Activated CD8-positive, alpha-beta T cell treated with anti-CD3 and anti-CD28 coated beads for 36 hours (primary cell): Measurements from ENCODE around the gene SERPINA1. TPM values are rescaled to one million over a fixed set of nuclear protein-coding genes. Genes with fewer than 3 reads are reported as not detected.
A peak's percentile ranks its signal among the peaks of the same experiment; 100 is the strongest.

Source experiments
- ATAC-seq: fragments of 200-7000 bp; cut with Tn5 transposase; one replicate; pipeline ENCODE4 v1.10.0; 2021; ENCODE audit warnings: mild to moderate bottlenecking, moderate library complexity
- CTCF ChIA-PET: fragments of 350-600 bp; sonication (Branson Sonifier 250); formaldehyde crosslinking; loops from one replicate; lab custom pipeline; 2021; ENCODE audit warnings: antibody characterized with exemption; lab: Charles Lee
- POLR2A ChIA-PET: fragments of 350-600 bp; sonication (Branson Sonifier 250); formaldehyde crosslinking; loops from one replicate; lab custom pipeline; 2021; ENCODE audit warnings: antibody characterized with exemption; lab: Charles Lee
- DNase-seq: peaks from one replicate; pipeline ENCODE4 v3.0.0-alpha.2; 2020
- H3K27ac Mint-ChIP-seq: one replicate; pipeline ENCODE4 v1.8.0; 2021; ENCODE audit warnings: mild to moderate bottlenecking, mixed read lengths
- H3K27me3 Mint-ChIP-seq: one replicate; pipeline ENCODE4 v1.8.0; 2021; ENCODE audit warnings: mixed read lengths
- H3K36me3 Mint-ChIP-seq: one replicate; pipeline ENCODE4 v1.8.0; 2021; ENCODE audit warnings: low read depth, mixed read lengths
- H3K4me1 Mint-ChIP-seq: one replicate; pipeline ENCODE4 v1.8.0; 2021; ENCODE audit warnings: low read depth, mixed read lengths
- H3K4me3 Mint-ChIP-seq: one replicate; pipeline ENCODE4 v1.8.0; 2021; ENCODE audit warnings: mild to moderate bottlenecking, moderate library complexity, mixed read lengths
- H3K9me3 Mint-ChIP-seq: one replicate; pipeline ENCODE4 v1.8.0; 2021; ENCODE audit warnings: mixed read lengths
- CTCF ChIP-seq: fragments of 200-600 bp; IDR thresholded peaks from one replicate; pipeline ENCODE4 v1.8.0; 2022; ENCODE audit warnings: antibody characterized with exemption, mild to moderate bottlenecking
- intact Hi-C: fragments of 100-400 bp; cut with micrococcal nuclease; formaldehyde crosslinking; loops from one replicate; pipeline ENCODE4 v1.10.0; 2022
- total RNA-seq, 2 experiments: library from RNA; stranded (reverse); gene quantifications; one replicate each; pipeline ENCODE4 v1.2.3, GENCODE V29; 2021

Gene SERPINA1
- total RNA-seq, 2 experiments from 2014 or later: 1.0 to 1.9 TPM

- H3K36me3 Mint-ChIP-seq: no peaks in the 10 kb centered on the region
- no peak overlapping the region for H3K4me3 Mint-ChIP-seq
- H3K9me3 Mint-ChIP-seq: no peaks in the 10 kb centered on the region
- H3K4me1 Mint-ChIP-seq: peaks cover 18% of the 10 kb centered on the region
- H3K27me3 Mint-ChIP-seq: peaks cover 25% of the 10 kb centered on the region
- POLR2A ChIA-PET: no interaction called here
- ATAC-seq (no peak), DNase-seq (no peak)
- no peak overlapping the region for H3K27ac Mint-ChIP-seq
- intact Hi-C loops: no loop called here
- no peak for TF ChIP-seq CTCF
- CTCF ChIA-PET: no interaction called here
Measured at GRCh38 chr14:94345344-94346064, 42.9 kb downstream of the SERPINA1 start.

GRCh38 chr14:94344389-94344788 is 44.0 kb downstream of the SERPINA1 start:
- H3K4me1 Mint-ChIP-seq: peaks cover 18% of the 10 kb centered on the region
- H3K36me3 Mint-ChIP-seq: no peaks in the 10 kb centered on the region
- TF ChIP-seq CTCF: no peak
- DNase-seq: no peak
- H3K9me3 Mint-ChIP-seq: no peaks in the 10 kb centered on the region
- POLR2A ChIA-PET: no interaction called here
- H3K27me3 Mint-ChIP-seq: peaks cover 32% of the 10 kb centered on the region
- intact Hi-C loops: no loop called here
- H3K27ac Mint-ChIP-seq: no peak overlapping the region
- no peak overlapping the region for H3K4me3 Mint-ChIP-seq
- no peak for ATAC-seq
- CTCF ChIA-PET: no interaction called here

- CTCF ChIA-PET: interaction anchor here (1.4 kb wide), 2 partner anchors 16 to 143 kb away, joined by 3 read pairs; no protein-coding TSS in a partner anchor
- peaks cover 25% of the 10 kb centered on the region for H3K27me3 Mint-ChIP-seq
- POLR2A ChIA-PET: no interaction called here
- H3K27ac Mint-ChIP-seq: no peak overlapping the region
- no peak for TF ChIP-seq CTCF
- H3K4me3 Mint-ChIP-seq: no peak overlapping the region
- peaks cover 18% of the 10 kb centered on the region for H3K4me1 Mint-ChIP-seq
- intact Hi-C loops: no loop called here
- no peaks in the 10 kb centered on the region for H3K36me3 Mint-ChIP-seq
- no peaks in the 10 kb centered on the region for H3K9me3 Mint-ChIP-seq
- DNase-seq (no peak), ATAC-seq (no peak)
Measured at GRCh38 chr14:94343238-94344005, 45.0 kb downstream of the SERPINA1 start.

GRCh38 chr14:94342334-94342934 is 46.0 kb downstream of the SERPINA1 start:
- ATAC-seq: peak; percentile 48
- CTCF ChIA-PET: interaction anchor here (1.4 kb wide), 2 partner anchors 15 to 144 kb away, joined by 3 read pairs; no protein-coding TSS in a partner anchor
- intact Hi-C loops: no loop called here
- POLR2A ChIA-PET: interaction anchor here (0.7 kb wide), 1 partner anchor 120 kb away, joined by 3 read pairs; no protein-coding TSS in a partner anchor
- no peak overlapping the region for H3K4me3 Mint-ChIP-seq
- H3K9me3 Mint-ChIP-seq: no peaks in the 10 kb centered on the region
- peaks cover 26% of the 10 kb centered on the region for H3K27me3 Mint-ChIP-seq
- DNase-seq: peak; percentile 35
- H3K4me1 Mint-ChIP-seq: peaks cover 18% of the 10 kb centered on the region
- no peak for TF ChIP-seq CTCF
- no peak overlapping the region for H3K27ac Mint-ChIP-seq
- H3K36me3 Mint-ChIP-seq: no peaks in the 10 kb centered on the region
